GM13977 (cell line): ENCODE results near the gene FRMD4A.

Source experiments
- DNase-seq: peaks from one replicate; pipeline ENCODE4 v3.0.0; 2012; ENCODE audit warnings: low spot score
- in situ Hi-C: fragments of 300-500 bp; cut with MboI; formaldehyde crosslinking; loops from one replicate; pipeline ENCODE4 v1.12.0; 2022; ENCODE audit warnings: low sequenced_read_pairs, low pct_unique_long_range_greater_than_20kb, mixed read lengths, inconsistent platforms; ENCODE audit not compliant: unreplicated experiment
- TF ChIP-seq, protein P1 (sequence below): IDR thresholded peaks from 2 replicates; pipeline ENCODE4 v1.5.1; 2012; ENCODE audit warnings: mild to moderate bottlenecking, control low read depth; ENCODE audit not compliant: insufficient read depth; ENCODE audit errors: extremely low read depth, missing control alignments

The FRMD4A gene

GRCh38 chr10:13872411-13872810 is 458.3 kb downstream of the FRMD4A start:
- in situ Hi-C loops = no loop called here
- TF ChIP-seq, protein P1, sequence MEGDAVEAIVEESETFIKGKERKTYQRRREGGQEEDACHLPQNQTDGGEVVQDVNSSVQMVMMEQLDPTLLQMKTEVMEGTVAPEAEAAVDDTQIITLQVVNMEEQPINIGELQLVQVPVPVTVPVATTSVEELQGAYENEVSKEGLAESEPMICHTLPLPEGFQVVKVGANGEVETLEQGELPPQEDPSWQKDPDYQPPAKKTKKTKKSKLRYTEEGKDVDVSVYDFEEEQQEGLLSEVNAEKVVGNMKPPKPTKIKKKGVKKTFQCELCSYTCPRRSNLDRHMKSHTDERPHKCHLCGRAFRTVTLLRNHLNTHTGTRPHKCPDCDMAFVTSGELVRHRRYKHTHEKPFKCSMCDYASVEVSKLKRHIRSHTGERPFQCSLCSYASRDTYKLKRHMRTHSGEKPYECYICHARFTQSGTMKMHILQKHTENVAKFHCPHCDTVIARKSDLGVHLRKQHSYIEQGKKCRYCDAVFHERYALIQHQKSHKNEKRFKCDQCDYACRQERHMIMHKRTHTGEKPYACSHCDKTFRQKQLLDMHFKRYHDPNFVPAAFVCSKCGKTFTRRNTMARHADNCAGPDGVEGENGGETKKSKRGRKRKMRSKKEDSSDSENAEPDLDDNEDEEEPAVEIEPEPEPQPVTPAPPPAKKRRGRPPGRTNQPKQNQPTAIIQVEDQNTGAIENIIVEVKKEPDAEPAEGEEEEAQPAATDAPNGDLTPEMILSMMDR = no peak
- DNase-seq = no peak

GRCh38 chr10:13871776-13872175 is 458.9 kb downstream of the FRMD4A start:
- TF ChIP-seq, protein P1 = no peak
- in situ Hi-C loops = no loop called here
- no peak for DNase-seq

- TF ChIP-seq, protein P1 = no peak
- DNase-seq = no peak
- in situ Hi-C loops = no loop called here
Observed at GRCh38 chr10:13871011-13871410, 459.7 kb downstream of the FRMD4A start.

DNA sequence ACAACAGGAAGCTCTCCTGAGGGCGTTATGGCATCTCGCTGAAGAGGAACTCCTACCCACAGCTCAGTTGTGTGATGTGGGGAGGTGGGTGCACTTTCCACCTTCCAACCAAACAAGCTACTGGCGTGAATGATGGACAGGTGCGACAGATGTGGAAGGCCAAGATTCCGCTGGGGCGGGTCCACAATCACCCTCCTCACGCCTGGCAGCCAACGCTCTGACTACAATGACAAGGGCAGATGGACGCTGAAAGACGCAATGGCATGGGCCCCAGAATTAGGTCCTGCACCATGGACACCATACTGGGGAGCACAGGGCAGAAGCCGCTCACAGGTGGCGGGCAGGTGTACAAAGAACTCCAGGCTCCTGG is 461.4 kb downstream of the FRMD4A start:
- DNase-seq = no peak
- in situ Hi-C loops = no loop called here
- TF ChIP-seq, protein P1 = no peak

DNA sequence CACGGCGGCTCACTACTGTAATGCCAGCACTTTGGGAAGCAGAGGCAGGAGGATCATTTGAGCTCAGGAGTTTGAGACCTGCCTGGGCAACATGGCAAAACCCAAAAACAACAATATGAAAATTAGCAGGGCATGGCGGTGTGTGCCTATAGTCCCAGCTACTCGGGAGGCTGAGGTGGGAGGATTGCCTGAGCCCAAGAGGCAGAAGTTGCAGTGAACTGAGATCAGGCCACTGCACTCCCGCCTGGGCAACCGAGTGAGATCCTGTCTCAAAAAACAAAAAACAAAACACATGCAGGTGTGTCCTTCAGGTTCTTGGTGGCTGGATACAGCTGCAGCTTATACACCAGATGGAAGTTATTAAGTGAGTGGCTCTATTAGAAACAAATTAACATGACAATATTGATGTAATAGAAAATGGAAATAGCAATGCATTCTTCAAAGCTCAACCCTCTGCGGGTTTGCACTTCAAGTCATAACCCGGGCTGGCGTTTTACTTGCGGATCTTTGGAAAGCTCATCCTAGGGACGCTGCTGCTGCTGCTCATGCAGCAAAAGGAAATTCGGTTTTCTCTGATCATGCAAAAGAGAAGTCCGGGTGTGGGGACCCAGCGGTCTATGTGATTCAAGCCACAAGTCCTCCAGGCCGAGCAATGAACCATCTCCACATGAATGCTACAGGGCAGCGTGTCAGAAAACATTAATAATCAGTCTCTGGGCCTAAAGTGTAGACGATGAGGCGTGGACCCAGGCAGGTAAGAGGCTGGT is 462.0 kb downstream of the FRMD4A start:
- in situ Hi-C loops = no loop called here
- no peak for DNase-seq
- TF ChIP-seq, protein P1 = no peak

GRCh38 chr10:13867822-13868221 is 462.9 kb downstream of the FRMD4A start:
- in situ Hi-C loops = no loop called here
- DNase-seq = no peak

More at GRCh38 chr10:13867822-13868221, 462.9 kb downstream of the FRMD4A start:
- TF ChIP-seq, protein P1 = no peak
